Tibial nerve (tissue), 4 donors: ENCODE data around the gene GSC.

Source experiments
- EP300 ChIP-seq, 2 donors: sonication (generic); formaldehyde crosslinking; IDR thresholded peaks; one replicate each; pipeline ENCODE4 v1.6.1; 2017; ENCODE audit warnings: antibody characterized with exemption in 2 of 2, mild to moderate bottlenecking in 1 of 2
- POLR2A ChIP-seq, 2 donors: fragments of 450-650 bp; IDR thresholded peaks; one replicate each; pipeline ENCODE4 v1.6.1; 2017; ENCODE audit warnings: antibody characterized with exemption in 2 of 2, mild to moderate bottlenecking in 2 of 2, moderate library complexity in 2 of 2
- TF ChIP-seq, protein P1 (sequence below), 5 experiments: fragments of 200-600 bp in 3 of 5; fragments of 450-650 bp in 2 of 5; sonication (generic) in 3 of 5; IDR thresholded peaks; one replicate each; pipeline ENCODE4 v1.5.1; 2016 to 2019; ENCODE audit warnings: antibody characterized with exemption in 5 of 5, mild to moderate bottlenecking in 3 of 5, moderate library complexity in 2 of 5

- no peak for TF ChIP-seq EP300 (IDR thresholded peaks at IDR 0.05)
- TF ChIP-seq, protein P1, sequence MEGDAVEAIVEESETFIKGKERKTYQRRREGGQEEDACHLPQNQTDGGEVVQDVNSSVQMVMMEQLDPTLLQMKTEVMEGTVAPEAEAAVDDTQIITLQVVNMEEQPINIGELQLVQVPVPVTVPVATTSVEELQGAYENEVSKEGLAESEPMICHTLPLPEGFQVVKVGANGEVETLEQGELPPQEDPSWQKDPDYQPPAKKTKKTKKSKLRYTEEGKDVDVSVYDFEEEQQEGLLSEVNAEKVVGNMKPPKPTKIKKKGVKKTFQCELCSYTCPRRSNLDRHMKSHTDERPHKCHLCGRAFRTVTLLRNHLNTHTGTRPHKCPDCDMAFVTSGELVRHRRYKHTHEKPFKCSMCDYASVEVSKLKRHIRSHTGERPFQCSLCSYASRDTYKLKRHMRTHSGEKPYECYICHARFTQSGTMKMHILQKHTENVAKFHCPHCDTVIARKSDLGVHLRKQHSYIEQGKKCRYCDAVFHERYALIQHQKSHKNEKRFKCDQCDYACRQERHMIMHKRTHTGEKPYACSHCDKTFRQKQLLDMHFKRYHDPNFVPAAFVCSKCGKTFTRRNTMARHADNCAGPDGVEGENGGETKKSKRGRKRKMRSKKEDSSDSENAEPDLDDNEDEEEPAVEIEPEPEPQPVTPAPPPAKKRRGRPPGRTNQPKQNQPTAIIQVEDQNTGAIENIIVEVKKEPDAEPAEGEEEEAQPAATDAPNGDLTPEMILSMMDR (IDR thresholded peaks at IDR 0.05): no peak
- no peak for TF ChIP-seq POLR2A (IDR thresholded peaks at IDR 0.05)
These were observed 31.2 kb downstream of the GSC start for GRCh38 chr14:94738751-94739150.
